Stimulated activated CD8-positive, alpha-beta memory T cell treated with anti-CD3 and anti-CD28 coated beads, Interleukin-15, amount 100 ng/mL, for 24 hours (primary cell): ENCODE measurements around the gene TGFB1.
"Not testable (repeated sequence)": the region's sequence is repeated elsewhere in the genome, so short reads cannot be mapped to it uniquely, and the experiment has no call there.

Experiments used
- DNase-seq: peaks from one replicate; pipeline ENCODE4 v3.0.0-alpha.2; 2020; ENCODE audit warnings: low read depth

The TGFB1 gene

GRCh38 chr19:41353466-41354342, at the start of gene TGFB1:
Gene TGFB1 (minus strand): TSS chr19:41353922. CDS start chr19:41353044, 878 bp downstream.
- peak; percentile 72 for DNase-seq

- no peak for DNase-seq
Observed at GRCh38 chr19:41402010-41402409, 48.3 kb upstream of the TGFB1 start.

GRCh38 chr19:41401483-41401882, 47.8 kb upstream of the TGFB1 start:
- no peak for DNase-seq

- DNase-seq, result no peak
Observed at GRCh38 chr19:41399525-41399924, 45.8 kb upstream of the TGFB1 start.

- DNase-seq, result no peak
Observed at GRCh38 chr19:41399091-41399490, 45.4 kb upstream of the TGFB1 start.

GRCh38 chr19:41398598-41398997, 44.9 kb upstream of the TGFB1 start:
- DNase-seq, result no peak

- no peak for DNase-seq
Observed at GRCh38 chr19:41398050-41398418, 44.3 kb upstream of the TGFB1 start.

- peak; percentile 96 for DNase-seq
Observed at GRCh38 chr19:41397086-41398049, 43.6 kb upstream of the TGFB1 start, which contains the start of the genes BCKDHA and EXOSC5. Gene BCKDHA (plus strand): TSS chr19:41397818. CDS start chr19:41397828, 10 bp downstream. Gene EXOSC5 (minus strand): TSS chr19:41397359. CDS start chr19:41397328, 31 bp downstream.

- DNase-seq, result no peak
Observed at GRCh38 chr19:41395355-41395754, 41.6 kb upstream of the TGFB1 start.

- DNase-seq, result no peak
Observed at GRCh38 chr19:41392775-41393174, 39.1 kb upstream of the TGFB1 start.

GRCh38 chr19:41391618-41392017, 37.9 kb upstream of the TGFB1 start:
- DNase-seq, result no peak

GRCh38 chr19:41386442-41386841, 32.7 kb upstream of the TGFB1 start:
- DNase-seq, result no peak

GRCh38 chr19:41384351-41384750, 30.6 kb upstream of the TGFB1 start:
- DNase-seq, result no peak

GRCh38 chr19:41381536-41381935, 27.8 kb upstream of the TGFB1 start:
- DNase-seq, result not testable (repeated sequence)

- DNase-seq, result no peak
Observed at GRCh38 chr19:41377977-41378709, 24.4 kb upstream of the TGFB1 start.

- no peak for DNase-seq
Observed at GRCh38 chr19:41376998-41377365, 23.3 kb upstream of the TGFB1 start.

GRCh38 chr19:41376241-41376997, 22.7 kb upstream of the TGFB1 start, which contains the start of gene TMEM91:
Gene TMEM91 (plus strand): TSS chr19:41376533. CDS start chr19:41378310, 1,777 bp downstream.
- DNase-seq, result no peak

GRCh38 chr19:41373993-41374392, 20.3 kb upstream of the TGFB1 start:
- no peak for DNase-seq

GRCh38 chr19:41372501-41372900, 18.8 kb upstream of the TGFB1 start:
- no peak for DNase-seq

- DNase-seq, result no peak
Observed at GRCh38 chr19:41371541-41371940, 17.8 kb upstream of the TGFB1 start.

GRCh38 chr19:41371119-41371518, 17.4 kb upstream of the TGFB1 start:
- DNase-seq, result not testable (repeated sequence)
